Activated naive CD8-positive, alpha-beta T cell treated with anti-CD3 and anti-CD28 coated beads for 36 hours (primary cell): ENCODE data around the gene SCARF2. TPM values are rescaled to one million over a fixed set of nuclear protein-coding genes. Genes with fewer than 3 reads are reported as not detected.

Experiments used
- DNase-seq: peaks from one replicate; pipeline ENCODE4 v3.0.0; 2021
- H3K27ac Mint-ChIP-seq: one replicate; pipeline ENCODE4 v1.8.0; 2022; ENCODE audit warnings: mild to moderate bottlenecking, moderate library complexity, mixed read lengths
- H3K27me3 Mint-ChIP-seq: one replicate; pipeline ENCODE4 v1.8.0; 2022; ENCODE audit warnings: mild to moderate bottlenecking, mixed read lengths
- H3K36me3 Mint-ChIP-seq: one replicate; pipeline ENCODE4 v1.8.0; 2021; ENCODE audit warnings: mild to moderate bottlenecking, mixed read lengths
- H3K4me1 Mint-ChIP-seq: one replicate; pipeline ENCODE4 v1.8.0; 2021; ENCODE audit warnings: mixed read lengths
- H3K4me3 Mint-ChIP-seq: one replicate; pipeline ENCODE4 v1.8.0; 2022; ENCODE audit warnings: mild to moderate bottlenecking, moderate library complexity, mixed read lengths
- H3K9me3 Mint-ChIP-seq: one replicate; pipeline ENCODE4 v1.8.0; 2022; ENCODE audit warnings: mixed read lengths
- total RNA-seq, 2 experiments: library from RNA; stranded (reverse); gene quantifications; one replicate each; pipeline ENCODE4 v1.2.3, GENCODE V29; 2021

Gene SCARF2
- total RNA-seq, 2 experiments from 2014 or later: 0.14 to 0.16 TPM

- Mint-ChIP-seq H3K27ac (no peak overlapping the region), H3K27me3 (no peaks in the 10 kb centered on the region)
Measured at GRCh38 chr22:20466659-20467379, 29.2 kb upstream of the SCARF2 start.

DNA sequence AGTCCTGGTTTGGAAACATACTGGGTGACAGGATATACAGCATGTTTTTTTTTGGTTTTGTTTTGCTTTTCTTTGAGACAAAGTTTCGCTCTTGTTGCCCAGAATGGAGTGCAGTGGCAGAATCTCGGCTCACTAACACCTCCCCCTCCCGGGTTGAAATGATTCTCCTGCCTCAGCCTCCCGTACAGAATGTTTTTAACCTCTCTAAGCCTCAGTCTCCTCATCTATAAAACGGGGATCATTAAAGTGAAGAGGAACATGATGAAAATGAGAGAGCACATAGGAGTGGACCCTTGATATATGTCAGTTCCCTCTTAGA is 28.1 kb upstream of the SCARF2 start:
- H3K4me1 Mint-ChIP-seq: peaks cover 47% of the 10 kb centered on the region
- peak overlapping the region; percentile 82 for H3K27ac Mint-ChIP-seq
- H3K9me3 Mint-ChIP-seq: no peaks in the 10 kb centered on the region
- DNase-seq: no peak
- H3K27me3 Mint-ChIP-seq: no peaks in the 10 kb centered on the region
- peaks cover 29% of the 10 kb centered on the region for H3K36me3 Mint-ChIP-seq
- H3K4me3 Mint-ChIP-seq: no peak overlapping the region

More at GRCh38 chr22:20466659-20467379, 29.2 kb upstream of the SCARF2 start:
- no peaks in the 10 kb centered on the region for H3K9me3 Mint-ChIP-seq
- H3K4me3 Mint-ChIP-seq: no peak overlapping the region
- H3K36me3 Mint-ChIP-seq: peaks cover 27% of the 10 kb centered on the region
- H3K4me1 Mint-ChIP-seq: peaks cover 47% of the 10 kb centered on the region
- no peak for DNase-seq

DNA sequence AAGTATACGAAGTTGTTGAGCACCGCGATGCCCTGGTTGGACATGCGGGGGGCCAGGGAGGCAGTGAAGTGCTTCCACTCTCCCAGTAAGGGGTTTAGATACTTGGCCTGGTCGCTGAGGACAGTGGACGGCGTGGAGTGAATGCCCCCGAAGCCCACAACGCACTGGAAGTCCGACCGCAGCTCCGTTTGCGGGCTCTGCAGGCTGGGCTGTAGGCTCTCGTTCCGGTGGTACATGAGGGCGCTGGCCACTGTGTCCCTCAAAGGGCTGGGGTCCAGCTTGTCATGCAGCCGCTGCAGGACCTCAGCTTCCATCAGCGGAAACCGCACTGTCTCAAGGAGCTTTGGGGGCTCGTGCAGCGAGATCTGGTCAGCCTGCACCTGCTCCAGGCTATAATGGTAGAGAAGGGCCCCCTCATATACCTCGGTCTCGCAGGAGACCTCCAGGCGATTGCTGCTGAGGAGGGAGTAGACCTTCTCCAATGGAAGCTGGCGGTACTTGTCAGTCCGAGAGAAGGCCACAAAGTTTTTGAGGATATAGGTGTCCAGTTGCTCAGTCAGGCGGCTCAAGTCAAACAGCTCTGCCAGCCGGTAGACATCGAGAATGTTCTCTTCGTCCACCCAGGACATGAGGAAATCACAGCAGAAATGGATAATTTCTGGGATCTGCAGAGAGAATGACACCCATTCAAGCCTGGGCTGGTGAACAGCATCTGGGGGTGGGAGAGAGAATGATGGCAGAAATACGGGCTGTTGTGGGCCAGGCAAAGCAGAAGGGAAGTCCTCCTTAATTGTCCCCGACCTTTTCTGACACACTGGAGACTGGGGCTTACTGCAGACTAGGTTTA is 27.5 kb upstream of the SCARF2 start:
- no peaks in the 10 kb centered on the region for H3K9me3 Mint-ChIP-seq
- peak overlapping the region; percentile 96 for H3K27ac Mint-ChIP-seq
- no peak for DNase-seq
- H3K4me1 Mint-ChIP-seq: peaks cover 47% of the 10 kb centered on the region
- H3K4me3 Mint-ChIP-seq: no peak overlapping the region
- H3K27me3 Mint-ChIP-seq: no peaks in the 10 kb centered on the region
- peaks cover 25% of the 10 kb centered on the region for H3K36me3 Mint-ChIP-seq

DNA sequence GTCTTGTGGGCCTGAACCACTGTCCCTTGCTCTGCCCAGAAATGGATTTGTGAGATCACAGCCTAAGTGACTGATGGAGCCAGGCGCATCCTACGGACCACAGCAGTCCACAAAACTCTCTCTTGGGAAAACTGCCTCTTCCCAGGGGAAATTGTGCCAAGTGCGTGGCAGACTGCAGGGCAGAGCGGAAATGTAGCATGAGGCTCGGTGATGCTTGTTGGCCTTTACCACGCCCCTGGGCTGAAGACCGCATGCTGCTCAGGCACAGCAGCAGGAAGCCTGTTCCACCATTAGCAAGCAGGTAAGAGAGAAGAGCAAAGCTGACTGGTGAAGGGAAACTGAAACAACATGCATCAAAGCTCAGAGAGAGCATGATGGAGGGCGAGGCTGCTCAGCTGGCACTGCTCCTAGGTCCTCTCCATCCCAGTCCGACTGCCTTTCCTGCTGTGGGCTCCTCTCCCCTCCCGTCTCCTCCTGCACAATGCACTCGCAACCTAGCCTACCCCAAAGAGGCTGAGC is 26.5 kb upstream of the SCARF2 start:
- peak overlapping the region; percentile 96 for H3K27ac Mint-ChIP-seq
- H3K36me3 Mint-ChIP-seq: peaks cover 25% of the 10 kb centered on the region
- no peaks in the 10 kb centered on the region for H3K9me3 Mint-ChIP-seq
- DNase-seq: peak; percentile 62
- H3K4me3 Mint-ChIP-seq: peak overlapping the region; percentile 42
- no peaks in the 10 kb centered on the region for H3K27me3 Mint-ChIP-seq
- H3K4me1 Mint-ChIP-seq: peaks cover 45% of the 10 kb centered on the region

DNA sequence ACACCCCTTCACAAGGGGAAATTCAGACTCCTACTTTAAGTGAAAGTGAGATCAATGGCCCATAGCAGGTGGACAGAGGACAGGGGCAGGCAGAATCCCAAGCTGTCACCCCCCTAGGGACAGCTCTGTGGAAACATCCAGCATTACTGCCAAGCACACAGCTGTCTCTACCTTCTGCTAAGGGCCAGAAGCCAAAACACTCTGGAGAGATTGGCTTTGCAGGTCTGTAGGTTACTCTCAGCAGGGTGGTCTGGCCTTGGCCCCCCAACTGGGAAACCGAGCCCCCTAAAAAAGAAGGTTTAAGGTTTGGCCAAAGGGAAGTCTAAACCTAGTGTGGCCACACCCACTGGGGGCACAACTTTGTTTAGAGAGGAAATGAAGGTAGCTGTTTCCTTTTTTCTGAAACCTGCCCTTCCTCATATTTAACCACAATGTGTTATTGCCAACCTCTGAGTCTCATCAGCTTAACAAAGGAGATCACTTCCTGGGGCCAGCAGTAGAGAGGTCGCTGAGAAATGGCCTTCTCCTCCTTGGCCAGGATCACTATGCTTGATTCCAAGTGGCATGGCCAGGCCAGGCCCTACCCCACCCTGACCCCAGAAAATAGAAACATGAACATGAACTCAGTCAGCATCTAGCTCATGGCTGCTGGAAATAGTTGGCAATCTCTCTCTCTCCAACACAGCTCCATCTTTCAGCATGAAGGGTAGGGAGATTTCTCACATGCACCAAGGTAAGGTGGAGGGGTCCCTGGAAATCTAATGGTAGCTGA is 25.9 kb upstream of the SCARF2 start:
- Mint-ChIP-seq H3K27me3 (no peaks in the 10 kb centered on the region), H3K9me3 (no peaks in the 10 kb centered on the region), H3K4me3 (peak overlapping the region; percentile 40), H3K4me1 (peaks cover 43% of the 10 kb centered on the region), H3K36me3 (peaks cover 25% of the 10 kb centered on the region), H3K27ac (peak overlapping the region; percentile 96)
- peak; percentile 19 for DNase-seq

DNA sequence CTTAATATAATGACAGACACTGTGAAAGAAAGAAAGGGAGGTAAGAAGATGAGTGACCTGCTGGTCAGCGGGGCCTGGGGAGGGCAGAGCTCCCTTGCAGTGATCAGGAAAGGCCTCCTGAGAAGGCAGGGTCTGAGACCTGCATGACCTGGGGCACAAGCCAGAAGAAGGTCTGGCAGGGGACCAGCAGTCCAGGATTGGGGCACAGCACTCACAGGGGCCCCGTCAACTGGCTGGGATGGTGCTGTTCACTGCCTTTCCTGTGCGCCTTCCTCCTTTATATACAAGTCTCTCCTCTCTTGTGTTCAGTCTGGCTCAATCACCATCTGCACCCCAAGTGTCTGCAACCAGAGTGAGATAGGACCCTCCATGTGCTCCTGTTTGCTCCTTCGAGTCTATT is 22.2 kb upstream of the SCARF2 start:
- no peaks in the 10 kb centered on the region for H3K9me3 Mint-ChIP-seq
- H3K27ac Mint-ChIP-seq: no peak overlapping the region
- H3K4me3 Mint-ChIP-seq: no peak overlapping the region
- H3K27me3 Mint-ChIP-seq: no peaks in the 10 kb centered on the region
- H3K36me3 Mint-ChIP-seq: peaks cover 18% of the 10 kb centered on the region
- peaks cover 44% of the 10 kb centered on the region for H3K4me1 Mint-ChIP-seq
- no peak for DNase-seq

- no peaks in the 10 kb centered on the region for H3K27me3 Mint-ChIP-seq
- no peak for DNase-seq
- peaks cover 14% of the 10 kb centered on the region for H3K36me3 Mint-ChIP-seq
- no peak overlapping the region for H3K4me3 Mint-ChIP-seq
- H3K4me1 Mint-ChIP-seq: peaks cover 37% of the 10 kb centered on the region
- no peak overlapping the region for H3K27ac Mint-ChIP-seq
- H3K9me3 Mint-ChIP-seq: no peaks in the 10 kb centered on the region
Measured at GRCh38 chr22:20459152-20459542, 21.5 kb upstream of the SCARF2 start.

- no peak overlapping the region for H3K27ac Mint-ChIP-seq
- H3K36me3 Mint-ChIP-seq: peaks cover 9% of the 10 kb centered on the region
- no peak for DNase-seq
- H3K27me3 Mint-ChIP-seq: no peaks in the 10 kb centered on the region
- no peaks in the 10 kb centered on the region for H3K9me3 Mint-ChIP-seq
- H3K4me1 Mint-ChIP-seq: peaks cover 32% of the 10 kb centered on the region
- no peak overlapping the region for H3K4me3 Mint-ChIP-seq
Measured at GRCh38 chr22:20458530-20459151, 21.0 kb upstream of the SCARF2 start.

- H3K4me1 Mint-ChIP-seq: peaks cover 22% of the 10 kb centered on the region
- H3K27me3 Mint-ChIP-seq: no peaks in the 10 kb centered on the region
- H3K4me3 Mint-ChIP-seq: no peak overlapping the region
- peaks cover 6% of the 10 kb centered on the region for H3K36me3 Mint-ChIP-seq
- no peak for DNase-seq
- no peaks in the 10 kb centered on the region for H3K9me3 Mint-ChIP-seq
- no peak overlapping the region for H3K27ac Mint-ChIP-seq
Measured at GRCh38 chr22:20457506-20458240, 20.0 kb upstream of the SCARF2 start.

DNA sequence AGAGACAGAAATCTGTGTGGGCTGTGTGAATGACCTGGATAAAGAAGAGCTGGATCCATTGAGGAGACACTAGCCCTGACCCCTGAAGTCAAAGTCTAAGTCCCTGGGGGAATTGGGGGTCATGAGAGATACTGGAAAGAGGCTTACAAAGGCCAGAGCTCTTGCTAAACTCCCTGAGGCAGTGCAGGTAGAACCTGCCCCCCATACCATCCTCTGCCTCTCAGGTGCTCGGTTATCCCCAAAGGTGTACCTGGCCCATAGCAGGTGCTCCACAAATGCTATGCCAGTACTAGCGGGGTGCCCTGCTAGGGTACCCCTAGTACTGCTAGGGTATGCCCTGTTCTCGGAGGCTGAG is 19.1 kb upstream of the SCARF2 start:
- Mint-ChIP-seq H3K9me3 (no peaks in the 10 kb centered on the region), H3K4me1 (peaks cover 19% of the 10 kb centered on the region), H3K27ac (no peak overlapping the region), H3K36me3 (peaks cover 6% of the 10 kb centered on the region), H3K27me3 (no peaks in the 10 kb centered on the region), H3K4me3 (no peak overlapping the region)
- no peak for DNase-seq

DNA sequence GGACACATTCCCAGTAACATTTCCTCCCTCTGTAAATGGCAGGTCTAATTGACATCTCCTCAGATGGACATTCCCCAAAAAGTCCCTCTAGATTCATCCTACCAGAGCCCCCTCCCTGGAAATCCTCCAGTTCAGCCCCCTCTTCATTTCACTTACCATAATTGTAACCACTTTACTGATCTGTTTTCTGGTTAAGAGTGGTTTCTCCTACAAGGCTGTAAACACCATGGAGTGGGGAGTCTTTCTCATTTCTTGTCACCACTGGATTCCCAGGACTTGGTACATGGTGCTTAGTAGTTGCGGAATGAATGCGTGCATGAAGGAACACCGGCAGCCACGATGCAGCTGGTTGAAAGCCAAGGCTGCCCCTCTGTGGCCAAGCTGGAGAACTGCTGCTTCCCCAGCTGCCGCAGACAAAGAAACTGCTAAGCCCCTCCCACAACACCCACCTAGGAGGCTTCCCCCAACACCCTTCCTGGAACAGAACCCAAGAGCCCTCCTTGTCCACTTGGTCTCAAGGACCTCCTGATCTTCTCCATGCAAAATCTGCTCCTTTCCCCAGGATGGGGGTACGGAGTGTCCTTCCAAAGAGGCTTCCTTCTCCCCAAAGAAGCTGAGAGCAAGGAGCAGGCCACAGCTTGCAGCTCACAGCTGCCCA is 18.6 kb upstream of the SCARF2 start:
- Mint-ChIP-seq H3K36me3 (peaks cover 6% of the 10 kb centered on the region), H3K4me3 (no peak overlapping the region), H3K27ac (no peak overlapping the region), H3K27me3 (no peaks in the 10 kb centered on the region), H3K9me3 (no peaks in the 10 kb centered on the region), H3K4me1 (peaks cover 19% of the 10 kb centered on the region)
- peak; percentile 80 for DNase-seq

- DNase-seq: no peak
- peaks cover 19% of the 10 kb centered on the region for H3K4me1 Mint-ChIP-seq
- H3K27me3 Mint-ChIP-seq: no peaks in the 10 kb centered on the region
- H3K36me3 Mint-ChIP-seq: peaks cover 2% of the 10 kb centered on the region
- H3K4me3 Mint-ChIP-seq: no peak overlapping the region
- no peaks in the 10 kb centered on the region for H3K9me3 Mint-ChIP-seq
- no peak overlapping the region for H3K27ac Mint-ChIP-seq
Measured at GRCh38 chr22:20455709-20456063, 18.1 kb upstream of the SCARF2 start.

- peaks cover 2% of the 10 kb centered on the region for H3K36me3 Mint-ChIP-seq
- H3K4me3 Mint-ChIP-seq: no peak overlapping the region
Measured at GRCh38 chr22:20453222-20453621, 15.6 kb upstream of the SCARF2 start.

DNA sequence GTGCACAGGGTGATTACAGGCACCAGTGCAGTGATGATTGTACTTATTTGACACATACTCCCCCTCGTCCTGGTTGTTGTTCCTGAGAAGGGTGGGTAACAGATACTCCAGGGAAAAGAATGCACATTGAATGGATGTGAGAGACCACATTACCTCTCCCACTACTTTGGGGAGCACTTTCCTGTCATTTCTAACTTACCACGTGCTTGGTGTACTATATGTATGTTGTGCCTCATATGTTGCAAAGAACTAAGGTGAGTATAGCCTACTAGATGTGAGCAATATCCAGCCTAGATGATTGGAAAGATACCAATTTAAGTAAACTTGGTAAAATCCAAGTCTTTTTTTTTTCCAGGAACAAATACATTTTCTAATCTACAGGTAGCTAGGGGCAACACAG is 14.3 kb upstream of the SCARF2 start:
- DNase-seq: no peak
- peaks cover 2% of the 10 kb centered on the region for H3K36me3 Mint-ChIP-seq
- H3K4me3 Mint-ChIP-seq: no peak overlapping the region
- peaks cover 16% of the 10 kb centered on the region for H3K4me1 Mint-ChIP-seq
- no peak overlapping the region for H3K27ac Mint-ChIP-seq
- H3K9me3 Mint-ChIP-seq: no peaks in the 10 kb centered on the region
- H3K27me3 Mint-ChIP-seq: no peaks in the 10 kb centered on the region

More at GRCh38 chr22:20453222-20453621, 15.6 kb upstream of the SCARF2 start:
- Mint-ChIP-seq H3K4me1 (peaks cover 16% of the 10 kb centered on the region), H3K27me3 (no peaks in the 10 kb centered on the region), H3K27ac (no peak overlapping the region), H3K9me3 (no peaks in the 10 kb centered on the region)
- no peak for DNase-seq
